ENCODE data around the gene STH.

- peak in 1 of 3 donors; percentile 60 for TF ChIP-seq POLR2AphosphoS5 (IDR thresholded peaks at IDR 0.05)
- no peak for TF ChIP-seq CTCF (IDR thresholded peaks at IDR 0.05 in 8 of 11, conservative IDR thresholded peaks at IDR 0.05 in 3 of 11)
Observed at GRCh38 chr17:46026166-46027047, 27.4 kb downstream of the STH start.
